ENCODE measurements around the gene CD36.

GRCh38 chr7:80654887-80655340 lies 16.5 kb downstream of the CD36 start:
- TF ChIP-seq POLR2A (IDR thresholded peaks at IDR 0.05) (no peak), CTCF (IDR thresholded peaks at IDR 0.05) (no peak)

Data from right lobe of liver (tissue), 4 donors.